Measurements from ENCODE around the gene ELANE.
"Not testable (repeated sequence)": the region's sequence is repeated elsewhere in the genome, so short reads cannot be mapped to it uniquely, and the experiment has no call there.

ELANE gene

GRCh38 chr19:881385-882071 lies 29.4 kb downstream of the ELANE start:
- DNase-seq: no peak

DNA sequence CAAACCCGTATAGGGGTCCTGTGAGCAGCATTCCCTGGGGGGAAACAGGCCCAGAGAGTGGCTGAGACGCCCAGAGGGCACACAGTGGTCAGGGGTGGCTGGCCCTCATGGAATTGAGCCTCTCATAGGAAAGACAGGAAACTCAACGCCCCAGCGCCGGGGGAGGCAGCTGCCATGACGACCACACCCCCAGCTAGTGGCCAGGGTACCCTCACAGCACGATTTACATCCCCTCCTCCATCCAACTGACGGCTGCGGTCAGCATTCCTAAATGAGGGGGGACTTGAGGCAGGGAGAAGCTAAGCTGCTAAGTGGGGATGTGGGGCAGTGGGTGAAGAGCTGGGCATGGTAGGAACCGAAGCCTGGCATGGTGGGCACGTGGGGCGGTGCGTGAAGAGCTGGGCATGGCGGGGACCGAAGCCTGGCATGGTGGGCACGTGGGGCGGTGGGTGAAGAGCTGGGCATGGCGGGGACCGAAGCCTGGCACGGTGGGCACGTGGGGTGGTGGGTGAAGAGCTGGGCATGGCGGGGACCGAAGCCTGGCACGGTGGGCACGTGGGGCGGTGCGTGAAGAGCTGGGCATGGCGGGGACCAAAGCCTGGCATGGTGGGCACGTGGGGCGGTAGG lies 30.9 kb downstream of the ELANE start:
- DNase-seq: no peak

- peak; percentile 54 for DNase-seq
These were observed 31.6 kb downstream of the ELANE start for GRCh38 chr19:883661-884211.

DNA sequence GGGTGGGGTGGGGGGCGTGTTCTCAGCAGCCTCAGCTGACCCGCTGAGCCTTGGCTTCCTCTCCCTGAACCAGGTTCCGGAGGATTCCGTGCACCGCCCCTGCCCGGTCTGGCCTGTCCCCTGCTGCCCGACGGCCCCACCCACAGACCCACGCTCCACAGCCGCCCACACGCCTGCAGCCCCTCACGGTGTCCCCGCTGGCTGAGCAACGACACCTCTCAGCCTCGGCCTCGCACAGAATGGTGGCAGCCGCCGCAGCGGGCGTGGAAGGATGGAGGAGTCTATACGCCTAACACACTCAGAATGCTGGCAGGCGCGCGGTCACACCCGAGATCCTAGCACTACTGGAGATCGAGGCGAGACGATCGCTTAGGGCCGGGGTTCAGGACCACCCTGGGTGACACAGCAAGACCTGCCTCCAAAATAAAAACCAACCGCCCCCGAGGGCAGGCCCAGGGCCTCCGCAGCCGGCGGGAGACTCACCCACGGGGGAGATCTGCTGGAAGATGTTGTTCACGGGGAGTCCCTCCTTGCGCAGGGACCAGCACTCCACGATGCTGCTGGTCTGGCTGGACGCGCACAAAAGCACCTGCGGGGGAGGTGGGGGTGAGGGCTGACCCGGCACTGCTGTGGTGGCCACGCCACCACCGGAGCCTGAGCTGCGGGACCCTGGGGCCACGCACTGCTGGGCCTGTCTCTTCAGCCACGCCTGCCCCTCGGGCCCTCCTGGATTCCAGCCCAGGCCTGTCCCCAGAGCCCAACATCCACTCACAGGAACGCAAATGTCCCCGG lies 32.5 kb downstream of the ELANE start:
- DNase-seq: no peak

DNA sequence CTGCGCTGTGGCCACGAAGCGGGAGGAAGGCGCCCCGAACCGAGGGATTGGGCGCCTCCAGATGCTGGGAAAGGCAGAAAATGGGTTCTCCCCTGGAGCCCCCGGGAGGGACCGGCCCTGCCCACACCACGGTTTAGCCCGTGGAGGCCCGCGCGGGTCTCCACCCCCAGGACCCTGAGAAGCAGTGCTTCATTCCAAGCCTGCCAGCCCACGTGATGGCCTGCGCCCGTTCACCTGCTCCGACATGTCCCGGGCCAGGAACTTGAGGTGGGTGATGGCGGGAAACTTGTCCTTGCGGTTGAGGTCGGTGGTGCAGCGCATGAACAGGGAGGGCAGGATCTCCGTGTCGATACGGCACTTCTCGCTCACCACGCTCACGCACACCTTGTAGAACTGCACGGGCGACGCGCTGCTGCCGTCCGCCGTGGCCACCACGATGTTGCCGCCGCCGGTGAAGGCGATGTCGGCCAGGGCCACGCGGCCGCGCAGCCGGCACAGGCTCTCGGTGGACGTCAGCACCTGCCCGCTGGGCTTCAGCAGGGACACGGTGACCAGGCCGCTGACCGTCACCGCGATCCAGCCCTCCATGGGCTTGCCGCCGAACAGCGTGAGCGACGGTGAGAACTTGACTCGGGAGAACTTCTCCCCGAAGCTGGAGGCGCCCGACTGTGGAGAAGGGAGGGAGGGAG lies 33.6 kb downstream of the ELANE start:
- DNase-seq: no peak

DNA sequence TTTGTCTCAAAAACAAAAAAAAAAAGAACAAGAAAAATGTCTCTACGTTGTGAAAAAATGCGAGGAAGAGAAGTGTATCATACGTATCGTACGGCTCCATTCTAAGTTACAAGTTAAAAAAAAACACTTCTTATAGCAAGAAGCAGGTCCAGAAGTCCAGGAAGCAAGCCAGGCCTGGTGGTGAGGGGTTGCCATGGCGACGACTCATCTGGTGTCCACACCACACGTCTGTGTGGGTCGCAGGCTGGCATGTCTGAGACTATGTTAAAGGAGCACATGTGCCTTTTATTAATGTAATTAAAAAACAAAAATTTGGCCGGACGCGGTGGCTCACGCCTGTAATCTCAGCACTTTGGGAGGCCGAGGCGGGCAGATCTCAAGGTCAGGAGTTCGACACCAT lies 35.0 kb downstream of the ELANE start:
- no peak for DNase-seq

- DNase-seq: no peak
These were observed 35.5 kb downstream of the ELANE start for GRCh38 chr19:887599-887998.

DNA sequence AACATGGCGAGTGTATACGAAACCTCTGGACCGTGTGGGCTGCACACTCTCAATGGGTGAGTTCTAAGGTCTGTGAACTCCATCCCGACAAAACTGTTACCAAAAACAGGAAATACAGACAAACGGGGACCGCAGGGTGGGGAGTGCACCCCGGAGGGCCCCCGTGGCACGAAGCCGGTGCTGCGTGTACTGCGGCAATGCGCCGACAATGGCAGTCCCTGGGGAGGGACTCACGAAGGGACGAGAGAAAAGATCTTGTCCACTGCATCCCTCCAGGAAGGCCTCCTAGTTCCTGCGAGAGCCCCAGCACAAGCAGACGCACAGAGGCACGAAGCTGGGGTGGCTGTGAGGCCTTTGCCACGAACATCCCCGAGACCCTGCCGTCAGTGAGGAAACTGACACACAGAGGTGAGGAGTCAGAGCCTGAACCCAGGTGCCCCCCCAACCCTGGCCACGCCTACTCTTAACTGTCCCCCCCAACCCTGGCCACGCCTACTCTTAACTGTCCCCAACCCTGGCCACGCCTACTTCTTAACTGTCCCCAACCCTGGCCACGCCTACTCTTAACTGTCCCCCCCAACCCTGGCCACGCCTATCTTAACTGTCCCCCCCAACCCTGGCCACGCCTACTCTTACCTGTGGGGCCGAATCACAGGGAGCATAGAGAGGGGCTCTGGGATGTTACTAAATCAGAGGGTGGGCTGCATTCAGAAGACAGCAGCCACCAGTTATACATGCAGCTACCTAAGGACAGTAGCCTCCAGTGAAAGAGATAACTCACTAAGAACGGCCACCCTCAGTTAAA lies 36.7 kb downstream of the ELANE start:
- DNase-seq: no peak

DNA sequence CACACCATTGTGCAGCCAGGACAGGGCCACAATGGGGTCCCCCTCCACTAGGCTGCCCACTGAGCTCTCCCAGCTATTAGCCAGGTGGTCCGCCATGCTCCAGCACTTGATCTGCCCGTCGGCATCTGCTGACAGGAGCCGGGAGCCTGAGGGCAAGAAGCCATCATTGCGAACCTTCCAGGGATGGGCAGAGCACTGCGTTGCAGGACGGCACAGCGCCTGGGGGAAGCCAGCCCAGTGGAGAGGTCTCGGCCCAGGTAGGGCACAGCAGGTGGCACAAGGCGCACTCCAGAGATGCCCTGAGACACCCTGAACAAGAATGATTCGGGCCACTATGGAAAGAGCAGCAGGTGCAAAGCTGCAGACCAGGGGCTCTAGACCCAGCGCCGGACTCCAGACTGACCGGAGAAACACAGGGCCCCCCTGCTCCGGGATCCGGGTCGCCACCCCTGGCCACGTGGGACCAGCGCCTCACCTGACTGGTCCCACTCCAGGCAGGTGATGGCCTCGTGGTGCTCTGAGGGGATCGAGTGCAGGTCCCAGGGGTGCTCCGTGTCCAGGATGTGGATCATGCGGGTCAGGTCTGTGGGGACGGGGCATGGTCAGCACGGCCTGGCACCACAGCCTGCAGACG lies 37.7 kb downstream of the ELANE start:
- no peak for DNase-seq

GRCh38 chr19:890831-891230 lies 38.7 kb downstream of the ELANE start:
- no peak for DNase-seq

GRCh38 chr19:891421-892200 lies 39.5 kb downstream of the ELANE start:
- not testable (repeated sequence) for DNase-seq

- no peak for DNase-seq
These were observed 40.3 kb downstream of the ELANE start for GRCh38 chr19:892243-892893.

GRCh38 chr19:892894-893689 lies 41.0 kb downstream of the ELANE start, which contains the start of the genes MED16 and RNU6-9:
MED16 (minus strand) TSS chr19:893187; CDS start chr19:891131, 2,056 bp downstream.
RNU6-9 (plus strand) TSS chr19:893484.
- peak; percentile 92 for DNase-seq

DNA sequence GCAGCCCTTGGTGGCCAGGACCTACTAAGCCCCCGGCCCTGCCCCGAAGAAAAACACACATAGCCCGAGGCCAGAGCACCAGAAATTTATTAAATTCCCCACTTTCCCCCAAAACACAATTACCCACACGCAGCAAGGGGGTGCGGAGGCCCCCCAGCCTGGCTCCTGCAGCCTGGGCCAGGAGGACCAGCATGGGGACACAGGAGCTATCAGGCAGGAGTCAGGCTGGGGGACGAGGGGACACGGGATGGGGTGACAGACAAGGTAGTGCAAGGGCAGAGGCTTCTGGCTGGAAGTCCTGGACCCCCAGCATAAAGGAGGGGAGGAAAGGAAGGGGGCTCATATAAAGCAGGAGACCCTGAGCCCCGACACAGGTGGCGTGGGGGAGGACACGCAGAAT lies 44.3 kb downstream of the ELANE start:
- DNase-seq: no peak

DNA sequence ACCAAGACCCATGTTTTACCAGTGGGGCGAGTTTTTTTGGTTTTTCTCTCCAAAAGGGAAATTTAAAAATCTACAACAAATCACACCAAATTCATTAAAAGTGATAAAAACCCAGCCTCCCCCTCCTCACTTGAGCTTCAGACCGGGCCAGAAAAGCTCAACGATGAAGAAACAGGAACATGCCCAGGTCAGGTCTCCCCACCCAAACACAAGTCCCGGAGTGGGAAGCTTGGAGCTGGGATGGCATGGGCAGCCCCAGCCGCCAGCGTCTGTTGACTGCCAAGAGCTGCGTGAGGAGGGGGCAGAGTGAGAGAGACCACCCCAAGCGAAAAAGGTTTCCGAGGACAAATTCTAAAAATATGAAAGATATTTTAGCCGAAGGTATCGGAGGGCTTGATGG lies 44.9 kb downstream of the ELANE start:
- no peak for DNase-seq

- DNase-seq: no peak
These were observed 45.4 kb downstream of the ELANE start for GRCh38 chr19:897442-898039.

DNA sequence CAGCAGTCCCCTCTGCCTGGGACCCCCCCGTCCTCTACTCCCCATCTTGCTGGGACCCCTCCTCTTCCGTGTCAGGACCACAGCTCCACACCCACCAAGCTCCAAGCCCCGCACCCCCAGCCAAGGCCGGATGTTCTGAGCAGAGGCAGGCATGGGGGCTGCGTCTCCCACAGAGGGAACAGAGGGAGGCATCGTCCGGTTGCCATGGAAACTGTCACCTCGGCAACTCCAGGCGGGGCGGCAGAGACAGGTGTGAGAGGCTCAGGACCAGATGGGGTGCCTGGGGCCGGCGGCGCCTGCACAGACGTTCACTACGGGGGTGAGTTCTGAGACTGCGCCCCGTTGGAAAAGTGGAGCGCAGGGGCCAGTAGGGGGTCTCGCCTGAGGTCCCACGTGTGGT lies 46.6 kb downstream of the ELANE start:
- peak; percentile 10 for DNase-seq

- DNase-seq: no peak
These were observed 47.4 kb downstream of the ELANE start for GRCh38 chr19:899336-900042.

DNA sequence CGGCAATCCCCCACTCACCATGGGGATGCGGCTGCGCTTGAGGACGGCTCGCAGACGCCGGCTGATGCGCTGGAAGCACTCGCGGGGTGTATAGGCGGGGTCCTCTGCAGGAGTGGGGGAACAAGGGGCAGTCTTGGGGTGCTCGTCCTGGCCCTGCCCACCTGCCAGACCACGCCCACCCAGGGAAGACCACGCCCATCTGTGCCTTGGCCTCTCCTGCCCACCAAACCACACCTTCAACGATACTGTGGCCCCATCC lies 47.9 kb downstream of the ELANE start:
- DNase-seq: no peak

All from NCI-H1436 (cell line).